Liver (tissue), 3 donors: ENCODE measurements around the gene TMPRSS9.

ENCODE experiments used
- EGR1 ChIP-seq, 2 donors: IDR thresholded peaks; 2 replicates each; pipeline ENCODE4 v1.6.1; 2016 to 2018; ENCODE audit warnings: antibody characterized with exemption in 2 of 2, low read depth in 2 of 2
- HNF4G ChIP-seq: IDR thresholded peaks from 2 replicates; pipeline ENCODE4 v1.6.1; 2016; ENCODE audit warnings: antibody characterized with exemption
- RXRA ChIP-seq, 2 donors: IDR thresholded peaks; 2 replicates each; pipeline ENCODE4 v1.6.1; 2017 to 2018; ENCODE audit warnings: antibody characterized with exemption in 2 of 2, mild to moderate bottlenecking in 1 of 2
- TAF1 ChIP-seq: conservative IDR thresholded peaks from 2 replicates; pipeline ENCODE4 v1.6.1; 2016; ENCODE audit warnings: antibody characterized with exemption, mild to moderate bottlenecking
- YY1 ChIP-seq: IDR thresholded peaks from 2 replicates; pipeline ENCODE4 v1.6.1; 2016; ENCODE audit warnings: antibody characterized with exemption, mild to moderate bottlenecking
- TF ChIP-seq, protein P1 (sequence below): IDR thresholded peaks from 2 replicates; pipeline ENCODE4 v1.6.1; 2016; ENCODE audit warnings: antibody characterized with exemption, mild to moderate bottlenecking
- TF ChIP-seq, protein P2 (sequence below): IDR thresholded peaks from 2 replicates; pipeline ENCODE4 v1.6.1; 2016; ENCODE audit warnings: antibody characterized with exemption
- TF ChIP-seq, protein P3 (sequence below): fragments of 150-350 bp; IDR thresholded peaks from 2 replicates; pipeline ENCODE4 v1.5.1; 2017; ENCODE audit warnings: improper control_type of control experiment, low read depth, low read length; ENCODE audit not compliant: missing input control
- TF ChIP-seq, protein P4 (sequence below): IDR thresholded peaks from 2 replicates; pipeline ENCODE4 v1.6.1; 2016; ENCODE audit warnings: antibody characterized with exemption
- donor health status: healthy.
- donor health status: healthy.

DNA sequence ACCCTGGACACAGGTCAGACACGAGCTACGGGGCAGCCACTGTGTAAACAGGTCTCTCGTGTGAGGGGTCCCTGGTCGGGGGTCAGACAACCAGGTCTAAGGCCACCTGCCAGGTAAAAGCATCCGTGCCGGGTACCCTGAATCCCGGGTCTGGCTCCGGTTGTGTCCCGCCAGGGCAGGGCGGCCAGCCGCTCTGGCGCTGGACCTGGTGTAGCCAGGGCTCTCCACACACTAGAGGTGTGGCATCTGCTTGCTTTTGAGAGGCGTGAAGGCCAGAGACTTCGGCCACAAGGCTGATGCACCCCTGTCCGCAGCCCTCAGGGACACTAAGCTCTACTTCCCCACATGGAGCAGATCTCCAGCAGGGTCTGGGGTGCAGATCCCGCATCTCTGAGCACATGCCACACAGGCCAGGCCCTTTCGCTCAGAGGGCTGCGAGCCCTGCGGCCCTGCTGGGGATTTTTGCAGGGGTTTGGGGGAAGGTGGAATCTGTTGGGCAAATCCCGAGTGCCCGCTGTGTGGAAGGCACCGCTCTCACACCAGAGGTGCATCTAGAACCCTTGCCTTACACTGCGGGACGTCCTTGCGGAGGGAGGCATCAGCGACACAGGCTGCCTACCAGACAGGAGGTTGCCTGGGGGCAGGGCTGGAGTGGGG, 81.2 kb downstream of the TMPRSS9 start:
- no peak for TF ChIP-seq RXRA (IDR thresholded peaks at IDR 0.05)
- TF ChIP-seq, protein P1, sequence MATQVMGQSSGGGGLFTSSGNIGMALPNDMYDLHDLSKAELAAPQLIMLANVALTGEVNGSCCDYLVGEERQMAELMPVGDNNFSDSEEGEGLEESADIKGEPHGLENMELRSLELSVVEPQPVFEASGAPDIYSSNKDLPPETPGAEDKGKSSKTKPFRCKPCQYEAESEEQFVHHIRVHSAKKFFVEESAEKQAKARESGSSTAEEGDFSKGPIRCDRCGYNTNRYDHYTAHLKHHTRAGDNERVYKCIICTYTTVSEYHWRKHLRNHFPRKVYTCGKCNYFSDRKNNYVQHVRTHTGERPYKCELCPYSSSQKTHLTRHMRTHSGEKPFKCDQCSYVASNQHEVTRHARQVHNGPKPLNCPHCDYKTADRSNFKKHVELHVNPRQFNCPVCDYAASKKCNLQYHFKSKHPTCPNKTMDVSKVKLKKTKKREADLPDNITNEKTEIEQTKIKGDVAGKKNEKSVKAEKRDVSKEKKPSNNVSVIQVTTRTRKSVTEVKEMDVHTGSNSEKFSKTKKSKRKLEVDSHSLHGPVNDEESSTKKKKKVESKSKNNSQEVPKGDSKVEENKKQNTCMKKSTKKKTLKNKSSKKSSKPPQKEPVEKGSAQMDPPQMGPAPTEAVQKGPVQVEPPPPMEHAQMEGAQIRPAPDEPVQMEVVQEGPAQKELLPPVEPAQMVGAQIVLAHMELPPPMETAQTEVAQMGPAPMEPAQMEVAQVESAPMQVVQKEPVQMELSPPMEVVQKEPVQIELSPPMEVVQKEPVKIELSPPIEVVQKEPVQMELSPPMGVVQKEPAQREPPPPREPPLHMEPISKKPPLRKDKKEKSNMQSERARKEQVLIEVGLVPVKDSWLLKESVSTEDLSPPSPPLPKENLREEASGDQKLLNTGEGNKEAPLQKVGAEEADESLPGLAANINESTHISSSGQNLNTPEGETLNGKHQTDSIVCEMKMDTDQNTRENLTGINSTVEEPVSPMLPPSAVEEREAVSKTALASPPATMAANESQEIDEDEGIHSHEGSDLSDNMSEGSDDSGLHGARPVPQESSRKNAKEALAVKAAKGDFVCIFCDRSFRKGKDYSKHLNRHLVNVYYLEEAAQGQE, result no peak
- TF ChIP-seq YY1, result no peak
- TF ChIP-seq, protein P2, sequence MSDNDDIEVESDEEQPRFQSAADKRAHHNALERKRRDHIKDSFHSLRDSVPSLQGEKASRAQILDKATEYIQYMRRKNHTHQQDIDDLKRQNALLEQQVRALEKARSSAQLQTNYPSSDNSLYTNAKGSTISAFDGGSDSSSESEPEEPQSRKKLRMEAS, result no peak
- TF ChIP-seq, protein P3, sequence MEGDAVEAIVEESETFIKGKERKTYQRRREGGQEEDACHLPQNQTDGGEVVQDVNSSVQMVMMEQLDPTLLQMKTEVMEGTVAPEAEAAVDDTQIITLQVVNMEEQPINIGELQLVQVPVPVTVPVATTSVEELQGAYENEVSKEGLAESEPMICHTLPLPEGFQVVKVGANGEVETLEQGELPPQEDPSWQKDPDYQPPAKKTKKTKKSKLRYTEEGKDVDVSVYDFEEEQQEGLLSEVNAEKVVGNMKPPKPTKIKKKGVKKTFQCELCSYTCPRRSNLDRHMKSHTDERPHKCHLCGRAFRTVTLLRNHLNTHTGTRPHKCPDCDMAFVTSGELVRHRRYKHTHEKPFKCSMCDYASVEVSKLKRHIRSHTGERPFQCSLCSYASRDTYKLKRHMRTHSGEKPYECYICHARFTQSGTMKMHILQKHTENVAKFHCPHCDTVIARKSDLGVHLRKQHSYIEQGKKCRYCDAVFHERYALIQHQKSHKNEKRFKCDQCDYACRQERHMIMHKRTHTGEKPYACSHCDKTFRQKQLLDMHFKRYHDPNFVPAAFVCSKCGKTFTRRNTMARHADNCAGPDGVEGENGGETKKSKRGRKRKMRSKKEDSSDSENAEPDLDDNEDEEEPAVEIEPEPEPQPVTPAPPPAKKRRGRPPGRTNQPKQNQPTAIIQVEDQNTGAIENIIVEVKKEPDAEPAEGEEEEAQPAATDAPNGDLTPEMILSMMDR, result no peak
- TF ChIP-seq, protein P4, sequence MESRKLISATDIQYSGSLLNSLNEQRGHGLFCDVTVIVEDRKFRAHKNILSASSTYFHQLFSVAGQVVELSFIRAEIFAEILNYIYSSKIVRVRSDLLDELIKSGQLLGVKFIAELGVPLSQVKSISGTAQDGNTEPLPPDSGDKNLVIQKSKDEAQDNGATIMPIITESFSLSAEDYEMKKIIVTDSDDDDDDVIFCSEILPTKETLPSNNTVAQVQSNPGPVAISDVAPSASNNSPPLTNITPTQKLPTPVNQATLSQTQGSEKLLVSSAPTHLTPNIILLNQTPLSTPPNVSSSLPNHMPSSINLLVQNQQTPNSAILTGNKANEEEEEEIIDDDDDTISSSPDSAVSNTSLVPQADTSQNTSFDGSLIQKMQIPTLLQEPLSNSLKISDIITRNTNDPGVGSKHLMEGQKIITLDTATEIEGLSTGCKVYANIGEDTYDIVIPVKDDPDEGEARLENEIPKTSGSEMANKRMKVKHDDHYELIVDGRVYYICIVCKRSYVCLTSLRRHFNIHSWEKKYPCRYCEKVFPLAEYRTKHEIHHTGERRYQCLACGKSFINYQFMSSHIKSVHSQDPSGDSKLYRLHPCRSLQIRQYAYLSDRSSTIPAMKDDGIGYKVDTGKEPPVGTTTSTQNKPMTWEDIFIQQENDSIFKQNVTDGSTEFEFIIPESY, result no peak
- no peak for TF ChIP-seq TAF1
- TF ChIP-seq EGR1 (IDR thresholded peaks at IDR 0.05; ENCODE audit: low read depth in 2 of 2), result no peak
- TF ChIP-seq HNF4G, result no peak
